Lower lobe of right lung (tissue), 2 donors: ENCODE results near the gene B9D1. TPM values are rescaled to one million over a fixed set of nuclear protein-coding genes. Genes with fewer than 3 reads are reported as not detected.

Experiments
- ATAC-seq, 2 donors: fragments of 200-7000 bp; cut with Tn5 transposase; one replicate each; pipeline ENCODE4 v1.9.1; 2020 to 2022; ENCODE audit warnings: mild to moderate bottlenecking in 2 of 2, moderate library complexity in 2 of 2
- DNase-seq: peaks from one replicate; pipeline ENCODE4 v3.0.0-alpha.2; 2020
- H3K27ac ChIP-seq: fragments of 200-600 bp; one replicate; pipeline ENCODE4 v1.8.0; 2022
- H3K27me3 ChIP-seq: fragments of 200-600 bp; one replicate; pipeline ENCODE4 v1.8.0; 2022; ENCODE audit warnings: low read depth
- H3K36me3 ChIP-seq: fragments of 200-600 bp; one replicate; pipeline ENCODE4 v1.8.0; 2022; ENCODE audit warnings: mild to moderate bottlenecking
- H3K4me1 ChIP-seq: fragments of 200-600 bp; one replicate; pipeline ENCODE4 v1.8.0; 2022
- H3K4me3 ChIP-seq: fragments of 200-600 bp; one replicate; pipeline ENCODE4 v1.8.0; 2022; ENCODE audit warnings: mild to moderate bottlenecking
- H3K9me3 ChIP-seq: fragments of 200-600 bp; one replicate; pipeline ENCODE4 v1.8.0; 2022
- CTCF ChIP-seq: fragments of 200-600 bp; IDR thresholded peaks from one replicate; pipeline ENCODE4 v1.8.0; 2022; ENCODE audit warnings: antibody characterized with exemption, mild to moderate bottlenecking
- intact Hi-C: fragments of 100-400 bp; cut with DNase I; formaldehyde crosslinking; loops from one replicate; pipeline ENCODE4 v1.11.0; 2022
- total RNA-seq: library from RNA; stranded (reverse); fragmentation: NEBNext Ultra II Directional; extraction: Animal tissue kit (Norgen Biotek cat#: 25700); gene quantifications from one replicate; pipeline ENCODE4 v1.2.1, GENCODE V29; 2021
- donor health status: DM: no; HTN: yes; CAD: no; lungs with severe emphysema.

Gene B9D1
- total RNA-seq, 1 donor from 2014 or later: 11.3 TPM

GRCh38 chr17:19388791-19389785 is 26.6 kb upstream of the B9D1 start:
- H3K36me3 ChIP-seq: peaks cover 16% of the 10 kb centered on the region
- H3K4me3 ChIP-seq: no peak overlapping the region
- DNase-seq: no peak
- no peak for ATAC-seq
- intact Hi-C loops: no loop called here
- peaks cover 55% of the 10 kb centered on the region for H3K4me1 ChIP-seq
- H3K27ac ChIP-seq: peak overlapping the region; percentile 77
- H3K9me3 ChIP-seq: no peaks in the 10 kb centered on the region
- no peaks in the 10 kb centered on the region for H3K27me3 ChIP-seq
- no peak for TF ChIP-seq CTCF

DNA sequence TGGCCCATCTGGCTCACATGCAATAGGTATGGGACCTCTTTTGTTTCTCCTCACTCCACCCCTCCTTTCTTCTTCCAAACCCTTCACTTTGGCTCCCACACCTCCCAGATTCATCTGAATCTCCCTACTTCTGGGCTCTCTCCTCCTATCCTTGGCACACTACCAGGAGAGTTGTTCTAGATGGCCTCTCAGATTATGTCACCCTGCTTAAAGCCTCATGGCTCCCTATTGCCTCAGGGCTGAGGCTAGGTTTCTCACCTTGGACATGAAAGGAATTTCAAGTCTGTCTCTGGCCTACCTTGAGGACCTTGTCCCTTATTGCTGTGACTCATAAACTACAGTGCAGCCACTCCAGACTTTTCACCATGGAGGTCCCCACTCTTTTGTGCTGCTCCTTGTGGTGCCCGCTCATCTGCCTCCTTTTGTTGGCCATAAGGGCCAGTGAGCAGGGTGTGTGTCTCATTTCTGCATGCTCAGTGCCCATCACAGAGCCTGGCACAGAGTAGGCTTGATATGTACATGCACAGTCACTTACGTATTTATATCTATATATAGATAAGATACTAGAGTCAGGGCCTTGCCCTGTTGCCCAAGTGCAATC is 25.5 kb upstream of the B9D1 start:
- intact Hi-C loops: no loop called here
- H3K27ac ChIP-seq: peak overlapping the region; percentile 77
- no peaks in the 10 kb centered on the region for H3K27me3 ChIP-seq
- peaks cover 27% of the 10 kb centered on the region for H3K36me3 ChIP-seq
- peak in 1 of 2 donors; percentile 13 for ATAC-seq
- no peak overlapping the region for H3K4me3 ChIP-seq
- no peak for DNase-seq
- H3K4me1 ChIP-seq: peaks cover 66% of the 10 kb centered on the region
- H3K9me3 ChIP-seq: no peaks in the 10 kb centered on the region
- no peak for TF ChIP-seq CTCF

GRCh38 chr17:19386974-19387920 is 24.7 kb upstream of the B9D1 start, which contains the start of gene MFAP4:
Gene MFAP4, minus strand, starts transcription at chr17:19387190. Its CDS starts 35 bp downstream, at chr17:19387155.
- TF ChIP-seq CTCF: no peak
- H3K9me3 ChIP-seq: no peaks in the 10 kb centered on the region
- no peaks in the 10 kb centered on the region for H3K27me3 ChIP-seq
- peaks cover 70% of the 10 kb centered on the region for H3K4me1 ChIP-seq
- H3K27ac ChIP-seq: peak within 1 kb of the TSS; percentile 77
- peak within 1 kb of the TSS; percentile 51 for H3K4me3 ChIP-seq
- intact Hi-C loops: no loop called here
- DNase-seq (no peak), ATAC-seq (peak; percentile 34 to 44)
- H3K36me3 ChIP-seq: peaks cover 35% of the 10 kb centered on the region

- Histone ChIP-seq H3K27me3 (no peaks in the 10 kb centered on the region), H3K4me1 (peaks cover 70% of the 10 kb centered on the region), H3K9me3 (no peaks in the 10 kb centered on the region), H3K4me3 (peak overlapping the region; percentile 51), H3K36me3 (peaks cover 44% of the 10 kb centered on the region), H3K27ac (peak overlapping the region; percentile 77)
- intact Hi-C loops: no loop called here
- DNase-seq (peak; percentile 85), ATAC-seq (peak; percentile 55 to 63)
- no peak for TF ChIP-seq CTCF
Observed at GRCh38 chr17:19386051-19386929, 23.8 kb upstream of the B9D1 start.
